Kidney (tissue), 14 donors: ENCODE results near the gene FXYD4. TPM values are rescaled to one million over a fixed set of nuclear protein-coding genes. Genes with fewer than 3 reads are reported as not detected.
A peak's percentile ranks its signal among the peaks of the same experiment; 100 is the strongest.

Experiments used
- DNase-seq, 5 donors: peaks; one replicate each; pipeline ENCODE4 v3.0.0-alpha.2; 2013 to 2020
- FAIRE-seq: peaks from 2 replicates; lab custom pipeline; 2012; peaks lifted over from hg19 to GRCh38; lab: Jason Lieb, UNC
- H3K27ac ChIP-seq, 2 donors: one replicate each; pipeline ENCODE4 v1.7.0; 2013; ENCODE audit warnings: low read depth in 2 of 2, low read length in 2 of 2, inconsistent platforms in 1 of 2
- H3K27me3 ChIP-seq: one replicate; pipeline ENCODE4 v1.7.1; 2013; ENCODE audit warnings: low read length, inconsistent platforms; ENCODE audit not compliant: control insufficient read depth, insufficient read depth
- H3K36me3 ChIP-seq, 3 donors: one replicate each; pipeline versions ENCODE4 v1.7.0 to v1.7.1; 2013; ENCODE audit warnings: low read length in 3 of 3, control low read depth in 1 of 3, inconsistent platforms in 1 of 3; ENCODE audit not compliant: insufficient read depth in 3 of 3, control insufficient read depth in 2 of 3
- H3K4me1 ChIP-seq, 3 donors: one replicate each; pipeline versions ENCODE4 v1.7.0 to v1.7.1; 2013; ENCODE audit warnings: low read length in 3 of 3, inconsistent platforms in 1 of 3, low read depth in 1 of 3; ENCODE audit not compliant: control insufficient read depth in 2 of 3, insufficient read depth in 2 of 3
- H3K4me3 ChIP-seq, 3 donors: one replicate each; pipeline versions ENCODE4 v1.7.0 to v1.8.1; 2013; ENCODE audit warnings: low read length in 3 of 3, control low read depth in 1 of 3, inconsistent platforms in 1 of 3
- H3K9ac ChIP-seq, 3 donors: one replicate each; pipeline versions ENCODE4 v1.7.0 to v1.7.1; 2013; ENCODE audit warnings: low read length in 3 of 3, control low read depth in 1 of 3, inconsistent platforms in 1 of 3
- H3K9me3 ChIP-seq, 3 donors: one replicate each; pipeline versions ENCODE4 v1.7.0 to v1.7.1; 2013; ENCODE audit warnings: low read length in 3 of 3, control low read depth in 1 of 3, inconsistent platforms in 1 of 3; ENCODE audit not compliant: control insufficient read depth in 2 of 3, insufficient read depth in 1 of 3
- intact Hi-C: fragments of 100-400 bp; cut with DNase I; formaldehyde crosslinking; loops from one replicate; pipeline ENCODE4 v1.11.1; 2022
- polyA plus RNA-seq: library from polyadenylated mRNA; stranded (reverse); fragments of 350-450 nt; fragmentation: Illumina TruSeq; extraction: RNeasy Lipid Tissue Mini Kit (QIAGEN cat#74804); gene quantifications from one replicate; pipeline ENCODE4 v1.2.3, GENCODE V29; 2014; ENCODE audit warnings: low read depth, low replicate concordance; ENCODE audit not compliant: insufficient read depth
- total RNA-seq: library from RNA; stranded (reverse); fragmentation: NEBNext Ultra II Directional; extraction: Animal tissue kit (Norgen Biotek cat#: 25700); gene quantifications from one replicate; pipeline ENCODE4 v1.2.1, GENCODE V29; 2021
- TF ChIP-seq, protein P1 (sequence below): IDR thresholded peaks from 3 replicates; pipeline ENCODE4 v1.5.1; 2012; ENCODE audit warnings: mild to moderate bottlenecking, moderate library complexity, borderline replicate concordance; ENCODE audit not compliant: insufficient read depth; ENCODE audit errors: extremely low read depth
- donor health status: control.
- donor health status: control.
- donor health status: control.
- donor health status: control.
- donor health status: control.
- donor health status: DM: yes; HTN: yes; CAD: no.
- donor health status: Normal renal cell carcinoma (clear cell type).

Gene FXYD4
- total and polyA plus RNA-seq, 2 donors from 2014 or later = 109 to 392 TPM

DNA sequence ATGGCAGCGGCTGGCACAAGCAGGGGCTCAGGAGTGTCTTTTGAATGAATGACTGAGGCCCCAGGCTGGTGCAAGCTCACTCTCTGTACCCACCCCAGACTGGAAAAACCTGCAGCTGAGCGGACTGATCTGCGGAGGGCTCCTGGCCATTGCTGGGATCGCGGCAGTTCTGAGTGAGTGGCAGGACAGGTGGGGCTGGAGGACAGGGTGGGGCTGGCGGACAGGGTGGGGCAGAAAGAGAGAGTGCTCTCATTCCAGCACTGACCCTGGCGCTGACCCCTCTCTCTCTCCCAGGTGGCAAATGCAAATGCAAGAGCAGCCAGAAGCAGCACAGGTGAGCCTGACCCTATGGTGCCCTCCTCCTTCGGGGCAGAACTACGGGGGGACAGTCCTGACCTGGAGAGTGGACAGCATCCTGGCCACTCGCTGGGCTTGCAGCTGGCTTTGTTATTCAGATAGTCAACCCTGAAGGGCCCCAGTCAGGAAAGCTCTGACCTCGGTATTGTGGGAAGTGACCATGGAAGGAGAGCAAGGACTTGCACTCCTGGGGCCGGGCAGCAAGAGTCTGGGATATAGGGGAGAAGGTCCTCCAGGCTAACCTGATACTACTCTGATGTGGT lies 4.1 kb downstream of the FXYD4 start:
- peak in 1 of 5 donors; percentile 76 for DNase-seq
- Histone ChIP-seq H3K4me3 (no peak overlapping the region), H3K27me3 (no peaks in the 10 kb centered on the region), H3K9me3 (no peaks in the 10 kb centered on the region), H3K4me1 (no peaks in the 10 kb centered on the region), H3K27ac (no peak overlapping the region), H3K36me3 (no peaks in the 10 kb centered on the region), H3K9ac (no peak overlapping the region)
- FAIRE-seq = no peak
- TF ChIP-seq, protein P1, sequence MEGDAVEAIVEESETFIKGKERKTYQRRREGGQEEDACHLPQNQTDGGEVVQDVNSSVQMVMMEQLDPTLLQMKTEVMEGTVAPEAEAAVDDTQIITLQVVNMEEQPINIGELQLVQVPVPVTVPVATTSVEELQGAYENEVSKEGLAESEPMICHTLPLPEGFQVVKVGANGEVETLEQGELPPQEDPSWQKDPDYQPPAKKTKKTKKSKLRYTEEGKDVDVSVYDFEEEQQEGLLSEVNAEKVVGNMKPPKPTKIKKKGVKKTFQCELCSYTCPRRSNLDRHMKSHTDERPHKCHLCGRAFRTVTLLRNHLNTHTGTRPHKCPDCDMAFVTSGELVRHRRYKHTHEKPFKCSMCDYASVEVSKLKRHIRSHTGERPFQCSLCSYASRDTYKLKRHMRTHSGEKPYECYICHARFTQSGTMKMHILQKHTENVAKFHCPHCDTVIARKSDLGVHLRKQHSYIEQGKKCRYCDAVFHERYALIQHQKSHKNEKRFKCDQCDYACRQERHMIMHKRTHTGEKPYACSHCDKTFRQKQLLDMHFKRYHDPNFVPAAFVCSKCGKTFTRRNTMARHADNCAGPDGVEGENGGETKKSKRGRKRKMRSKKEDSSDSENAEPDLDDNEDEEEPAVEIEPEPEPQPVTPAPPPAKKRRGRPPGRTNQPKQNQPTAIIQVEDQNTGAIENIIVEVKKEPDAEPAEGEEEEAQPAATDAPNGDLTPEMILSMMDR = no peak
- intact Hi-C loops = no loop called here

DNA sequence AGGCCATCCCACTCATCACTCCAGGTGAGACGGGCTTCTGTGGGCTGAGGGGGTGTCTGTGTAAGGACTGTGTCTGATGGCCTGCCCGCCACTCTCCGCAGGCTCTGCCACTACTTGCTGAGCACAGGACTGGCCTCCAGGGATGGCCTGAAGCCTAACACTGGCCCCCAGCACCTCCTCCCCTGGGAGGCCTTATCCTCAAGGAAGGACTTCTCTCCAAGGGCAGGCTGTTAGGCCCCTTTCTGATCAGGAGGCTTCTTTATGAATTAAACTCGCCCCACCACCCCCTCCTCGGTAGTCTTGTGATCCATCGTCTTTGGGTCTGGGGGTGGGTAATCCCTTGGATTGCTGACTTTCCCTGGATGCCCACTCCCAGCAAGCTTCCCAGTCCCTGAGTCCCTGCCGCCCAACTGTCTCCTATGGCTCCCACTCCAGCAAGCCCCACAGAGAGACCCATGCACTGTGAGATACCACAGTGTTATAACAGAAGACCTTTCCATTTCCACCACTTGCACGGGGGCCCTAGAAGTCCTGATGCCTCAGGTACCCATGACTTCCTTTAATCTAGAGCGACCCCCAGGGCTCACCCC lies 4.7 kb downstream of the FXYD4 start:
- no peak for FAIRE-seq
- intact Hi-C loops = no loop called here

DNA sequence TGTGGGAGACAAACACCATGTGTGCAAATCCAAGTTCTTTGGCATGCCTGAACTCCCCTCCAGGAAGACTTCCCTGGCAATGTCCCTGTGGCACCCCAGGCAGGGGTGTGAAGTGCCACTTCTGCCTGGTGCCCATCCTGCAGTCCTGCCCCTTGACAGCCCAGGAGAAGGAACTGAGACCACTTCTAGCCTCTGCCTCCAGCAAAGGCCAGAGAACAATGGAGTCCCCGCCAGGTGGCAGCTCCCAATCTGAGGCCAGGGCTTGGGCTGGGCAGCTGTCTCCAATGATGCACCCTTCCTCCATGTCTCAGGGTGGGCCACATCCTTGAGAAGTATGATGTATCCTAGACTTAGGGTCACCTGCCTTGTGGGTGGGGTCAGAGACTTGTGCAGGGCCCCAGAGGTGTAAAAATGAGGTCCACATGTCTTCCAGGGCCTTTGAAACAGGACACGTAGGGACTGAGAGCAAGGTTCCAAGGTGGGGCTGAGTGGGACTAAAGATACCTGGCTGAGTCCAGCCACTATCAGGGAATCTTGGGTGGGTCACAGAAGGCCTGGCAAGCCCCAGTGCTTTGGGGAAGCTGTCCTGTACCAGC lies 5.5 kb downstream of the FXYD4 start:
- Histone ChIP-seq H3K9me3 (no peaks in the 10 kb centered on the region), H3K27ac (no peak overlapping the region), H3K4me1 (no peaks in the 10 kb centered on the region), H3K27me3 (no peaks in the 10 kb centered on the region), H3K4me3 (no peak overlapping the region), H3K9ac (no peak overlapping the region), H3K36me3 (no peaks in the 10 kb centered on the region)
- intact Hi-C loops = no loop called here
- no peak for FAIRE-seq
- TF ChIP-seq, protein P1 = no peak
- peak in 1 of 5 donors; percentile 26 for DNase-seq

More for the DNA sequence above, 4.7 kb downstream of the FXYD4 start:
- Histone ChIP-seq H3K27me3 (no peaks in the 10 kb centered on the region), H3K36me3 (no peaks in the 10 kb centered on the region), H3K9ac (no peak overlapping the region), H3K27ac (no peak overlapping the region), H3K9me3 (no peaks in the 10 kb centered on the region), H3K4me3 (no peak overlapping the region), H3K4me1 (no peaks in the 10 kb centered on the region)
- TF ChIP-seq, protein P1 = no peak
- DNase-seq = peak in 1 of 5 donors; percentile 40
